ENCODE data around the gene RPP14.

Gene RPP14

GRCh38 chr3:58355179-58355578 lies 49.1 kb downstream of the RPP14 start:
- DNase-seq (ENCODE audit: low spot score) = no peak

DNA sequence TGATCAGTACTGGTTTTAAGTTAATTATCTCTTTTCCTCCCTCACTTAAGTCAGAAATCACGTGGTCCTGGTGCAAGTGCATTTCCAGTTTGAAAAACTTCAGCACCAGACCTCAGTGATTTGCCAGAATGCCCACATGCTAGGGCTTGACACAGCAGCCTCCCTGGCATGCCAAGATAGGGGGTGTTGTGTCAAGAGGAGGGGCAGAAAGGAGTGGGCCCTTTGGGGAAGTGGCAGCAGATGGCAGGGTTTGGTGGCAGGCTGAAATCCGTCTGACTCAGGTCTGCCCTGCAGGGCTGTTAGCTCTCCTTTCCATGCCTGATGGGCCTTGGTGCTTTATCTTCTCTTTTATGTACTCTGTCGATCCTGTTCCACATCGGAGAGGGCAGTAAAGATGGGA lies 50.0 kb downstream of the RPP14 start:
- no peak for DNase-seq (ENCODE audit: low spot score)

DNA sequence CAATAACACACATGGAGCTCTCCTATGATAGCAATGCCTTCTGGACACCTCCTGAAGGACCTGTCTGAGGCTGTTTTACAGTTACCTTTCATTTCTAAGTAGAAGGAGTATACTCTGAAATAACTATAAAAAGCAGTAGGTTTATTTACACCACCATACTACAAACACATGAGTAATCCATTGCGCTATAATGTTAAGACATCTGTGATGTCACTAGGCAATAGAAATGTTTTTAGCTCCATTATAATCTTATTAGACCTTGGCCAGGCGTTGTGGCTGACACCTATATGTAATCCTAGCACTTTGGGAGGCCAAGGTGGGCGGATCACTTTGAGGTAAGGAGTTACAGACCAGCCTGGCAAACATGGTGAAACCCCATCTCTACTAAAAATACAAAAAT lies 51.4 kb downstream of the RPP14 start:
- no peak for DNase-seq (ENCODE audit: low spot score)

DNA sequence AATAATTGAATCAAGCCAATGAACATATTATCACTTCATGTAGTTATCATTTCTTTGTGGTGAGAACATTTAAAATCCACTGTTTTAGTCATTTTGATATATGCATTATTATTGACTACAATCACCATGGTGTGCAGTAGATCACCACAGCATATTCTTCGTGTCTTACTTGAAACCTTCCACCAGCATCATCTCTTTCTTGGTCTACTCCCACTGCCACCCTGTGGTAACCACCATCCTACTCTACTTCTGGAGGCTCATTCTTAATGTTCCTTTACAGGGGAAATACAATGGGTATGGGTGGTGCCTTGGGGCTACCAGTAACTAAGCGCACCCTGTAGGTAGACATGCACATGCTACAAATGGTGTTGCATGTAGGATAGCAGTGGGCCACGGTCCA lies 52.0 kb downstream of the RPP14 start:
- DNase-seq (ENCODE audit: low spot score) = no peak

DNA sequence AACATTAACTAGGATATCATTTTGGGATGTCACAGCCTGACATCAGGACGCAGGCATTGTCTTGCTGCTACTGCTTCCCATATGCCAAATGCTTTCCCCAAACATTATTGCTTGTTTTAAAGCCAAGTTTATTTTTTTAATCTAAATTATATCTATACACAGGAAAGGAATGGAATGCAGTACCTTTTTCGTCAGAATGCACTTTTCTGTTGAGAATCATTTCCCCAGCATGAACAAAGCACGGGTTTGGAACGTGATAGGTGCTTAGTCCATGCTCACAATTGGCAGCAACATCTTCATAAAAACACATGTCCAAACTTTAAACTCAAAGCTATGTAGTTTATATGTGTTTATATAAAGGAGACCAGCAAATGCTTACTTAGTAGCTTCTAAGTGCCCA lies 52.8 kb downstream of the RPP14 start:
- no peak for DNase-seq (ENCODE audit: low spot score)

DNA sequence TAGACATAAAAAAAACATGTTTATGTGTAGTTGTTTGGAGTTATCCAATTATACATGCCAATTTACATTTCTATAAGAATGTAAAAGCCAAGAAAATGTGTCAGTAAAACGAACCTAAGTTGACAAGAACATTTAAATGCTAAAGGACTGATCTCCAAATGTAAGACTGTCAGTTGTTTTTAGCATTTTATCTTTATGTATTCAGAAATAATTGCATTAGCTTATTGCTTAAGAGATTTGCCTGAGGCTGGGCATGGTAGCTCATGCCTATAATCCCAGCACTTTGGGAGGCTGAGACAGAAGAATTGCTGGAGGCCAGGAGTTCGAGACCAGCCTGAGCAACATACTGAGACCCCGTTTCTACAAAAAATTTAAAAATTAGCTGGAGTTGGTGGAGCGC lies 53.6 kb downstream of the RPP14 start:
- DNase-seq (ENCODE audit: low spot score) = no peak

GRCh38 chr3:58361866-58362265 lies 55.8 kb downstream of the RPP14 start:
- no peak for DNase-seq (ENCODE audit: low spot score)

- DNase-seq (ENCODE audit: low spot score) = no peak
These were observed 60.7 kb downstream of the RPP14 start for GRCh38 chr3:58366699-58367098.

DNA sequence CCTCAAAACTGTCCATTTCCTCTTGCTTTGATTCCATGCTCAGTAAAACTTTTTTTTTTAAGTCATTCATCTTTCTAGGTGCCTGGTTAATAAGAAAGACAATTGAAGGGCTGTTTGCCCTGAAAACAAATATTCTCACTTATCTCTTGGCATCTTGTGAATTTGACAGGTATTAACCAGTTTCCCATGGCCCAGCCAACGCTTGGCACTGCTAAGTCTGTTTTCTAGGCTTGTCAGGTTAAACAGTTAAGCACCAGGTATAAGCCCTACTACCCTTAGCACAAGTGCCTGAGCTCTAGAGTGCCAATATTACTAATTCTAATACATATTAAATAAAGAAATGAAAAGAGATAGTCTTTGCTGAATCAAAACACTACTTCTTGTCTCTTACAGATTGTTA lies 63.0 kb downstream of the RPP14 start:
- no peak for DNase-seq (ENCODE audit: low spot score)

Small RNAs within 50 kb of the gene (small RNA-seq; reads per million reads assigned to genes)
- 0 reads per million in 2 experiments for gene AC098479.1
